Omental fat pad (tissue), 4 donors: ENCODE data around the gene MRPL43. TPM values are rescaled to one million over a fixed set of nuclear protein-coding genes. Genes with fewer than 3 reads are reported as not detected.
"Not testable (repeated sequence)": the region's sequence is repeated elsewhere in the genome, so short reads cannot be mapped to it uniquely, and the experiment has no call there.

Experiments used
- ATAC-seq: fragments of 150-250 bp; one replicate; pipeline ENCODE4 v1.9.1; 2016; ENCODE audit warnings: mild to moderate bottlenecking, moderate library complexity; ENCODE audit not compliant: low FRiP score
- DNase-seq: peaks from one replicate; pipeline ENCODE4 v3.0.0-alpha.2; 2019; ENCODE audit warnings: low spot score
- total RNA-seq, 4 donors: library from RNA; depleted of rRNA; stranded (reverse); fragments of >200 nt; gene quantifications; one replicate each; pipeline ENCODE4 v1.1.0, GENCODE V29; 2016
- TF ChIP-seq, protein P1 (sequence below), 3 donors: fragments of 450-650 bp; IDR thresholded peaks; one replicate each; pipeline ENCODE4 v1.5.1; 2016 to 2017; ENCODE audit warnings: antibody characterized with exemption in 3 of 3, mild to moderate bottlenecking in 3 of 3, moderate library complexity in 2 of 3

MRPL43 gene
- total RNA-seq, 4 donors from 2014 or later = 59.7 to 97.0 (median 79.3) TPM

DNA sequence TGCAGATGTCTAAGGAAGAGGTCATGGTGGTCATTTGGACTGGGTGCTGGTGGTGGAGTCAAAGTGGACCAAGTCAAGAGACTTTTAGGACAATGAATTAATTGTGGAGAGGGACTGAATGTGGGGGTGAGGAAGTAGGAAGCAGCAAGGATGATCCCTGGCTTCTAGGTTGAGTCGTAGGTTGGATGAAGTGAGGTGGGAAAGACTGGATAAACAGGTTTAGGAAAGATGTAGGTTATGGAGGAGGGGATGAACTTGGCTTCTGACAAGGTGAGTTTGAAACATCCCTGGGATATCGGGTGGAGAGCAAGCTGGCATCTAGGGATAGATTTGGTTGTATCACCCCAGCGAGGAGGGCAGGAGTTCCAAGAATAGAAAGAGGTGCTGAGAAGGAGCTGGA, 10.4 kb downstream of the MRPL43 start:
- no peak for ATAC-seq
- no peak for DNase-seq
- TF ChIP-seq, protein P1, sequence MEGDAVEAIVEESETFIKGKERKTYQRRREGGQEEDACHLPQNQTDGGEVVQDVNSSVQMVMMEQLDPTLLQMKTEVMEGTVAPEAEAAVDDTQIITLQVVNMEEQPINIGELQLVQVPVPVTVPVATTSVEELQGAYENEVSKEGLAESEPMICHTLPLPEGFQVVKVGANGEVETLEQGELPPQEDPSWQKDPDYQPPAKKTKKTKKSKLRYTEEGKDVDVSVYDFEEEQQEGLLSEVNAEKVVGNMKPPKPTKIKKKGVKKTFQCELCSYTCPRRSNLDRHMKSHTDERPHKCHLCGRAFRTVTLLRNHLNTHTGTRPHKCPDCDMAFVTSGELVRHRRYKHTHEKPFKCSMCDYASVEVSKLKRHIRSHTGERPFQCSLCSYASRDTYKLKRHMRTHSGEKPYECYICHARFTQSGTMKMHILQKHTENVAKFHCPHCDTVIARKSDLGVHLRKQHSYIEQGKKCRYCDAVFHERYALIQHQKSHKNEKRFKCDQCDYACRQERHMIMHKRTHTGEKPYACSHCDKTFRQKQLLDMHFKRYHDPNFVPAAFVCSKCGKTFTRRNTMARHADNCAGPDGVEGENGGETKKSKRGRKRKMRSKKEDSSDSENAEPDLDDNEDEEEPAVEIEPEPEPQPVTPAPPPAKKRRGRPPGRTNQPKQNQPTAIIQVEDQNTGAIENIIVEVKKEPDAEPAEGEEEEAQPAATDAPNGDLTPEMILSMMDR (IDR thresholded peaks at IDR 0.05) = no peak

DNA sequence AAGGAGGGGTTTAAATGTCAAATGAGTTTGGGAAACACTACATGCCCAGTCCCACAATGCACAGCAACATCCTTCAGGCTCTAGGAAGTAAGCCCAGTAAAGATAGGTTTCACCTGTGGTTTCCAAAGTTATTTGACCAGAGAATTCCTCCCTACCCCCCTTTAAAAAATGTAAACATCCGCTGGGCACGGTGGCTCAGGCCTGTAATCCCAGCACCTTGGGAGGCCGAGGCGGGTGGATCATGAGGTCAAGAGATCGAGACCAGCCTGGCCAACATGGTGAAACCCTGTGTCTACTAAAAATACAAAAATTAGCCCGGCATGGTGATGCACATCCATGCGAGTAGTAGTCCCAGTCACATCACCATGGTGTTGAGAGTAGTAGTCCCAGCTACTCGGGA, 11.9 kb downstream of the MRPL43 start:
- not testable (repeated sequence) for ATAC-seq, DNase-seq

DNA sequence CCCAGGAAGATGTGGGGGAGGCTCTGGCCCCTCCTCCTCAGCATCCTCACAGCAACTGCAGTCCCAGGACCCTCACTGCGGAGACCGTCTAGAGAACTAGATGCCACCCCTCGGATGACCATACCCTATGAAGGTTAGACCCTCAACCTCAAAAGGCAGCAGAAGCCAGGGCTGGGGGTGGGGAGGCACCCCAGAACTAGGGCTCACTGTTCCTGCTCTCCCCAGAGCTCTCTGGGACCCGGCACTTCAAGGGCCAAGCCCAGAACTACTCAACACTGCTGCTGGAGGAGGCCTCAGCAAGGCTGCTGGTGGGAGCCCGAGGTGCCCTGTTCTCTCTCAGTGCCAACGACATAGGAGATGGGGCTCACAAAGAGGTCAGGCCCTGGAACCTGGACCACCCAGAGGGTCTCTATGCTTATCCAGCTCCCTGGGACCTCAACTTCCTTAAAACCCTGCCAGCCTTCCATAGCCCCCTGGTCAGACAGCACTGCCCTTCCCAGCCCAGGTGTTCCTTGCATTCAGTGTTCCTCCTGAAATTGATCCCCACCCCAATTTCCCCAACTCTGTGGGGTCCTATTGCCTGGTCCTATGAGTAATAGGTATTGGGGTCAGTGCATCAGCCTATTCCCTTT, 14.3 kb downstream of the MRPL43 start:
- TF ChIP-seq, protein P1 (IDR thresholded peaks at IDR 0.05) = no peak
- ATAC-seq (no peak), DNase-seq (no peak)

DNA sequence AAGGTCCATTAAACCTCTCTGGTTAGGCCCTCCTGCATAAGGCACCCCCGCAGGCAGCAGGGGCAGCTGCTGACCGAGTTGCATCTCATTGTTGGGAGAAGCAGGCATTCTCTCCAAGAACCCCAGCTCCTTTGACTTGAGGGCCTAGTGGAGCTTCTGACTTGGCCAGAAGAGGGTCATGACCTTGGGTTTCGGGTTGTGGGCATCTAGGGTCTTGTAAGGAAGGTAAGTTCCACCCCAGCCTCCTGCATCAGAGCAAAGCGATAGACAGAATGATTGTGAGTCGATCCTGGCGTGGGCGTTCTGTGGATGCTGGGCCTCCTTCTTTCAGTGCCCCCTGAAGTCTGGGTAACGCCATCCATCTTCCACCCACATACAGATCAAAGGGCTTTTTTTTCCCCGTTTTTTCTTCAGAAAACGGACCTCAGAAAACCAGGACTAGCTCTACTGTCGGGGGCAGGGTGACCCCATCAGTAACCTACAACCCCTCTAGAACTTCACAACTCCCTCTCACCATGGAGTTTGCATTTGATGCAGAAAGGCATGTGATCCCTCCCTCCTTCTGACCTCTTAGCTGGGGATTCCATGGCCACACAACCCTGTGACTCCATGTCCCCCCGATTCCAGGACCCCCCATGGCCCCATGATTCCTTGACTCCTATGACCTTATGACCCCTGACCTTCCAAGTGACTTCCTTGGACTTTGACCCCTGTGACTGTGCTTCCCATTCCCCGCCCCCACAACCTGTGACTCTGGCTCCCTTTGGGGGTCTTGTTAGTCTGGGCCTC, 15.0 kb downstream of the MRPL43 start:
- DNase-seq (no peak), ATAC-seq (no peak)
- TF ChIP-seq, protein P1 (IDR thresholded peaks at IDR 0.05) = no peak

DNA sequence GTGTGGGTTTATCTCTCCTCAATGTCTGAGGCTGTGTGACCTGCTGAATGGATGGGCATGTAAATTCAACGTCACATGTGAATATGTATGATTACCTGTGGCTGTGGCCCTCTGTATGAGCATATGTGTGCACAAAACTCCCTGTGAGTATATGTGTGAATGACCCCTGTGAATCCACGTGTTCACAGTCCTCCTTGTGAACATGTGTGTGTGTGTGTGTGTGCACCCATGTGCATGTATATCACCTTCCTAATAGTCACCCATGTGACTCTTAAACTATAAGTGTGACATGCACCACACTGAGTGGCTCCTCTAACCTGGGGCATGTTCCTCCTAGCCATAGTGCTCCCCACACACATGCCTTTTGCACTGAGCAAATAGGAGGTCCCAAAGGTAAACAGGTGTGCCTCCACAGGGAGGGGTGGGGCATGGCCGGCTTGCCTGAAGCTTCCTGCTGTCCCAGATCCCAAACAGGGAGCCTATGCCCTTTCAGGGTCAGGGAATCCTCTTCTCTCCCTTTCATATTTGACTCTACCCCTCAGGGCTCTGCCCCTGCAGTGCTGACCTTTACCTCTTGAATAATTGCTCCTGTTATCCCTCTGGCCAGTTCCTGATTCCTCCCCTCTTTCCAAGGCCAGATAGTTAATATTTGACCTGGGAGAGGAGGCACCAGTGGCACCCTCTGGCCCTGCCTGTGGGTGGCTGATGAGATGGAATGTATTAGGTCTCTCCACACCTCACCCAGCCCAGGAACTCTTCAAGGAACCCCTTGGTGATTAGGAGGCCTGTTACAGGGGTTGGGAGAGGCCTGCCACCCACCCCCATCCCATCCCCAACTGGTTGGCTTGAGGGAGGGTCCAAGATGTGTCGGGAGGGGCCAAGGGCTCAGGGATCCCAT, 16.1 kb downstream of the MRPL43 start:
- no peak for ATAC-seq

DNA sequence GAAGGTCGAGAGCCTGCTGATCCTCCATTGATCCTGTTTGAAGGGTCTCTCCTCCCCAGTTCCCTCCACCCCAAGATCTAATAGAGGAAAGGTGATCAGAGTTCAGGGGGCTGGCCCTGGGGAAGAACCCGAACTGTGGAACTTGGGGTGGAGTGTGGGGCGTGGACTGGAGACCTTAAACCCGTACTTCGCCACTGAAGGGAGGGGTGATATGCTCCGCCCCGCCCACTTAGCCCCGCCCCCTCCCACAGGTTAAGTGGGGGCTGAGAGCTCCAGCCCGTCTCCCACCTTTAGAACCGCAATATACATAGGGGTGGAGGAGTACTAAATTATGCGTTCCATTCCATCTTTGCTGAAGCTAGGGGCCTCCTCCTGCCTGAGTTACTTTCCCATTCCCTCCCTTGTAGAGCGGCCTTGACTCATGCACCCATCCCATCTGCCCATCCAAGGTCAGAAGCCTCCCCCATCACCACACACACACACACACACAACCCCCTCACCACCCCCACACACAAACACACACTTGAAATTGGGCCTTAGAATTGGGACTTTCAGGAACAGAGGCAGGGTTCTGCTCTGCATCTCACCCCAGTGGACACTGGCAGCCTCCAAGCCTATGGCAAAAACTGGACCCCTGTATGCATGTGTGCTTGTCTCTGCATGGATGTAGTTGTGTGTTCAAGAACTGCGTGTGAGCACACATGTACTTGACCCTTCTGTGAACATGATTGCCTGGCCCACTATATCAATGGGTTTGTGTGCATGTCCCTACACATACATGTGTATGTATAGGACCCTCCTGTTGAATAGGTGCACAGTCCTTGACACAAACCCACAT, 17.0 kb downstream of the MRPL43 start:
- TF ChIP-seq, protein P1 (IDR thresholded peaks at IDR 0.05) = no peak
- DNase-seq (no peak), ATAC-seq (peak; percentile 11)

More for the DNA sequence above, 16.1 kb downstream of the MRPL43 start:
- DNase-seq = no peak
- TF ChIP-seq, protein P1 (IDR thresholded peaks at IDR 0.05) = no peak
